ENCODE data around the gene NUCB1. TPM values are rescaled to one million over a fixed set of nuclear protein-coding genes. Genes with fewer than 3 reads are reported as not detected.

Gene NUCB1
- total and polyA plus RNA-seq, 9 of the 15 experiments (the other 6 are each of a cell fraction or from before 2014, with no cell fraction given): 3.1 to 153 (median 71.7) TPM

DNA sequence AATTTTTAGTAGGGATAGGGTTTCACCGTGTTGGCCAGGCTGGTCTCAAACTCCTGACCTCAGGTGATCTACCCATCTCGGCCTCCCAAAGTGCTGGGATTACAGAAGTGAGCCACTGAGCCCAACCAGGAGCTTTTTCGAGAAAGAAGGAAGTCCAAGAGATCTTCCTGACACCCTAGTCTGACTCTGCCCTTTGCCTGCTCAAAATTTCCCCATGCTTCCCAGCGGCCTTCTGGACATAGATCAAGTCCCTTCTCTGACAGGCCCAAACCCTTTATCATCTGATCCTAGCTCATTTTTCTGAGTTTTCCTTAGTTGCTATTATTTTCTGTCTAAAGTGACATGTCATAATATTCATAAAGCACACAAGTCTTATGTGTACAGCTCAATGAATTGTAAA lies 53.0 kb downstream of the NUCB1 start:
- DNase-seq (ENCODE audit: extremely low read depth in 1 of 4, low spot score in 3 of 4) (no peak), ATAC-seq (no peak), FAIRE-seq (no peak)
- CTCF ChIA-PET (ENCODE audit: low intra/inter-chr PET ratio): no interaction called here
- H4K20me1 ChIP-seq (replicated peaks; ENCODE audit: control insufficient read depth, insufficient read depth, low read length): no peaks in the 10 kb centered on the region
- H3K4me3 ChIP-seq: no peak overlapping the region
- H3K4me2 ChIP-seq (ENCODE audit: insufficient read depth, low read length): no peak overlapping the region
- H3K9me1 ChIP-seq (ENCODE audit: control insufficient read depth, insufficient read depth, low read length): no peaks in the 10 kb centered on the region
- H3K9me3 ChIP-seq (replicated peaks; ENCODE audit: control insufficient read depth, insufficient read depth, low read depth, low read length): no peaks in the 10 kb centered on the region; the same call in none of the 2 replicates
- H3K27ac ChIP-seq (ENCODE audit: extremely low read depth, low read depth, low read length): no peak overlapping the region
- H3K36me3 ChIP-seq (ENCODE audit: control insufficient read depth, insufficient read depth, low read length): peaks cover 16% of the 10 kb centered on the region
- BruUV-seq (replicated peaks): no TSS peak
- TF ChIP-seq, protein P1, sequence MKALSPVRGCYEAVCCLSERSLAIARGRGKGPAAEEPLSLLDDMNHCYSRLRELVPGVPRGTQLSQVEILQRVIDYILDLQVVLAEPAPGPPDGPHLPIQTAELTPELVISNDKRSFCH (CRISPR knock-in tag; IDR thresholded peaks at IDR 0.05): no peak
- TF ChIP-seq, protein P1 (tag; IDR thresholded peaks at IDR 0.05): no peak
- TF ChIP-seq, protein P2, sequence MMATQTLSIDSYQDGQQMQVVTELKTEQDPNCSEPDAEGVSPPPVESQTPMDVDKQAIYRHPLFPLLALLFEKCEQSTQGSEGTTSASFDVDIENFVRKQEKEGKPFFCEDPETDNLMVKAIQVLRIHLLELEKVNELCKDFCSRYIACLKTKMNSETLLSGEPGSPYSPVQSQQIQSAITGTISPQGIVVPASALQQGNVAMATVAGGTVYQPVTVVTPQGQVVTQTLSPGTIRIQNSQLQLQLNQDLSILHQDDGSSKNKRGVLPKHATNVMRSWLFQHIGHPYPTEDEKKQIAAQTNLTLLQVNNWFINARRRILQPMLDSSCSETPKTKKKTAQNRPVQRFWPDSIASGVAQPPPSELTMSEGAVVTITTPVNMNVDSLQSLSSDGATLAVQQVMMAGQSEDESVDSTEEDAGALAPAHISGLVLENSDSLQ (IDR thresholded peaks at IDR 0.05): 0 out of 2 replicates have a peak, but pooled peaks have one; percentile 8
- TF ChIP-seq, protein P3, sequence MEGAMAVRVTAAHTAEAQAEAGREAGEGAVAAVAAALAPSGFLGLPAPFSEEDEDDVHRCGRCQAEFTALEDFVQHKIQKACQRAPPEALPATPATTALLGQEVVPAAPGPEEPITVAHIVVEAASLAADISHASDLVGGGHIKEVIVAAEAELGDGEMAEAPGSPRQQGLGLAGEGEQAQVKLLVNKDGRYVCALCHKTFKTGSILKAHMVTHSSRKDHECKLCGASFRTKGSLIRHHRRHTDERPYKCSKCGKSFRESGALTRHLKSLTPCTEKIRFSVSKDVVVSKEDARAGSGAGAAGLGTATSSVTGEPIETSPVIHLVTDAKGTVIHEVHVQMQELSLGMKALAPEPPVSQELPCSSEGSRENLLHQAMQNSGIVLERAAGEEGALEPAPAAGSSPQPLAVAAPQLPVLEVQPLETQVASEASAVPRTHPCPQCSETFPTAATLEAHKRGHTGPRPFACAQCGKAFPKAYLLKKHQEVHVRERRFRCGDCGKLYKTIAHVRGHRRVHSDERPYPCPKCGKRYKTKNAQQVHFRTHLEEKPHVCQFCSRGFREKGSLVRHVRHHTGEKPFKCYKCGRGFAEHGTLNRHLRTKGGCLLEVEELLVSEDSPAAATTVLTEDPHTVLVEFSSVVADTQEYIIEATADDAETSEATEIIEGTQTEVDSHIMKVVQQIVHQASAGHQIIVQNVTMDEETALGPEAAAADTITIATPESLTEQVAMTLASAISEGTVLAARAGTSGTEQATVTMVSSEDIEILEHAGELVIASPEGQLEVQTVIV (CRISPR knock-in tag; IDR thresholded peaks at IDR 0.05; ENCODE audit: borderline replicate concordance): no peak
- peak overlapping the region; percentile 62; the same call in 1 of the 2 replicates for H2AFZ ChIP-seq (ENCODE audit: low read depth, low read length)
- POLR2A ChIA-PET: interaction anchor here (0.6 to 3.6 kb wide), 6 partner anchors 9 to 79 kb away, joined by 4 to 48 read pairs (median 7); partner anchors contain the start of genes FTL and PPP1R15A
- 64% methylated on average over 4 of the region's 4 CpGs for WGBS (ENCODE audit: insufficient coverage, low coverage, missing lambda C conversion rate)
- in situ Hi-C loops (cut with MboI): no loop called here
- H3K27me3 ChIP-seq (ENCODE audit: control insufficient read depth in 2 of 2, insufficient read depth in 2 of 2, low read length in 2 of 2): no peaks in the 10 kb centered on the region
- H3K9ac ChIP-seq (ENCODE audit: insufficient read depth in 1 of 2, low read depth in 2 of 2, low read length in 2 of 2): no peak overlapping the region; a peak in 1 of 4 replicates
- H3K79me2 ChIP-seq (ENCODE audit: control insufficient read depth, insufficient read depth, low read length): peaks cover 15% of the 10 kb centered on the region
- H3K4me1 ChIP-seq (replicated peaks in 1 of 2; ENCODE audit: control insufficient read depth in 2 of 2, insufficient read depth in 2 of 2, low read length in 2 of 2): peaks cover 31 to 38% of the 10 kb centered on the region in 2 experiments; a peak in 4 of 5 replicates
- intact Hi-C loops (cut with micrococcal nuclease): no loop called here
